ENCODE measurements around the gene ADGRV1.

Gene ADGRV1

GRCh38 chr5:90876366-90876765 lies 317.8 kb downstream of the ADGRV1 start:
- DNase-seq, result no peak

- no peak for DNase-seq
These were observed 318.5 kb downstream of the ADGRV1 start for GRCh38 chr5:90877049-90877448.

GRCh38 chr5:90878081-90878480 lies 319.5 kb downstream of the ADGRV1 start:
- DNase-seq, result no peak

GRCh38 chr5:90878549-90879196 lies 320.1 kb downstream of the ADGRV1 start:
- no peak for DNase-seq

GRCh38 chr5:90881626-90882150 lies 323.1 kb downstream of the ADGRV1 start:
- DNase-seq, result no peak

- no peak for DNase-seq
These were observed 323.9 kb downstream of the ADGRV1 start for GRCh38 chr5:90882448-90882847.

GRCh38 chr5:90885180-90885868 lies 326.7 kb downstream of the ADGRV1 start:
- no peak for DNase-seq

GRCh38 chr5:90886381-90886780 lies 327.8 kb downstream of the ADGRV1 start:
- DNase-seq, result no peak

GRCh38 chr5:90888511-90889324 lies 330.1 kb downstream of the ADGRV1 start:
- no peak for DNase-seq

GRCh38 chr5:90889325-90889600 lies 330.7 kb downstream of the ADGRV1 start:
- DNase-seq, result no peak

- no peak for DNase-seq
These were observed 331.6 kb downstream of the ADGRV1 start for GRCh38 chr5:90890180-90890579.

- no peak for DNase-seq
These were observed 336.3 kb downstream of the ADGRV1 start for GRCh38 chr5:90894866-90895420.

GRCh38 chr5:90897618-90898017 lies 339.0 kb downstream of the ADGRV1 start:
- no peak for DNase-seq

- no peak for DNase-seq
These were observed 339.9 kb downstream of the ADGRV1 start for GRCh38 chr5:90898326-90899013.

GRCh38 chr5:90899014-90899604 lies 340.5 kb downstream of the ADGRV1 start:
- no peak for DNase-seq

- no peak for DNase-seq
These were observed 342.7 kb downstream of the ADGRV1 start for GRCh38 chr5:90901261-90901660.

GRCh38 chr5:90902170-90902569 lies 343.6 kb downstream of the ADGRV1 start:
- DNase-seq, result no peak

- DNase-seq, result no peak
These were observed 344.2 kb downstream of the ADGRV1 start for GRCh38 chr5:90902651-90903386.

GRCh38 chr5:90909101-90909503 lies 350.5 kb downstream of the ADGRV1 start:
- no peak for DNase-seq

GRCh38 chr5:90909940-90910339 lies 351.3 kb downstream of the ADGRV1 start:
- no peak for DNase-seq

GRCh38 chr5:90911169-90911568 lies 352.6 kb downstream of the ADGRV1 start:
- no peak for DNase-seq

GRCh38 chr5:90912476-90912875 lies 353.9 kb downstream of the ADGRV1 start:
- DNase-seq, result no peak

Measured in effector CD4-positive, alpha-beta T cell (primary cell).